ENCODE data around the gene SCUBE1.

DNA sequence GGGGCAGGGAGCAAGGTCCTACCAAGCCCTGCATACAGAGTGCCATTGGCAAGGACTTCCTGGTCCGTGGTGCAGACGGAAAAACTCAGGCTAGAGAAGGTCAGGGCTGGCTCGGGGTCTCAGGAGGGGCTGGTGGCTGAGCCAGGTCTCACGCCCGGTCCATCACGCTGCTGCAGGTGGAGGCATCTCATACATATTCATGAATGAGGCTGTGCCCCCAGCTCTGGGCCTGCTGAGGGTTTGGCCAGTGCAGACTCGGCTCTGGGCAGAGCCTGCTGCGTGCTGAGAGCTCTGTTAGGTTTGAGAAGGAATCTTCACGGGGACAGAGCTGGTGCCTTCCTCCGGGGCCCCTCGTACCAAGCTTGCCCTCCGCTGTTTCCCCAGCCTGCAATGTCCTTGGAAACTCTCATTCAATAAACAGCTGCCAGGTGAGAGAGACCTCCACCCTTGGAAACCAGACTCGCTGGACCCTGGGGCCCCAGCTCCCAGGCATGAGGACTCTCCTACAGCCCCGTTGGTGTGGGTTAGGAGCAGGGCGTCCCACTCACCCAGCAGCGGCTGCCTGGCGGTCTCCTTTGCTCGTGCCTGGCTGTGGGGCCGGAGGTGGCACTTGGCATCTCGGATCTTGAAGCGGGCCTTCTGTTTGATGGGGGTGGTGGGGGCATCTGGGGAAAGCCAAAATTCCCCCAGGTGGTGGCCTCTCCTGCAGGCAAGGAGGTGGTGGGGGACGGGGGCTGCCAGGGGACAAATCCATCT is 122.4 kb downstream of the SCUBE1 start:
- TF ChIP-seq, protein P1, sequence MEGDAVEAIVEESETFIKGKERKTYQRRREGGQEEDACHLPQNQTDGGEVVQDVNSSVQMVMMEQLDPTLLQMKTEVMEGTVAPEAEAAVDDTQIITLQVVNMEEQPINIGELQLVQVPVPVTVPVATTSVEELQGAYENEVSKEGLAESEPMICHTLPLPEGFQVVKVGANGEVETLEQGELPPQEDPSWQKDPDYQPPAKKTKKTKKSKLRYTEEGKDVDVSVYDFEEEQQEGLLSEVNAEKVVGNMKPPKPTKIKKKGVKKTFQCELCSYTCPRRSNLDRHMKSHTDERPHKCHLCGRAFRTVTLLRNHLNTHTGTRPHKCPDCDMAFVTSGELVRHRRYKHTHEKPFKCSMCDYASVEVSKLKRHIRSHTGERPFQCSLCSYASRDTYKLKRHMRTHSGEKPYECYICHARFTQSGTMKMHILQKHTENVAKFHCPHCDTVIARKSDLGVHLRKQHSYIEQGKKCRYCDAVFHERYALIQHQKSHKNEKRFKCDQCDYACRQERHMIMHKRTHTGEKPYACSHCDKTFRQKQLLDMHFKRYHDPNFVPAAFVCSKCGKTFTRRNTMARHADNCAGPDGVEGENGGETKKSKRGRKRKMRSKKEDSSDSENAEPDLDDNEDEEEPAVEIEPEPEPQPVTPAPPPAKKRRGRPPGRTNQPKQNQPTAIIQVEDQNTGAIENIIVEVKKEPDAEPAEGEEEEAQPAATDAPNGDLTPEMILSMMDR (IDR thresholded peaks at IDR 0.05): no peak
- no peak for TF ChIP-seq EP300 (IDR thresholded peaks at IDR 0.05)
- TF ChIP-seq POLR2A (IDR thresholded peaks at IDR 0.05): no peak
